GM20000 (cell line): Measurements from ENCODE around the gene RARA.

Source experiments
- DNase-seq: peaks from one replicate; pipeline ENCODE4 v3.0.0; 2012; ENCODE audit warnings: low spot score
- CTCF ChIP-seq: IDR thresholded peaks from 2 replicates; pipeline ENCODE4 v1.5.1; 2012; ENCODE audit warnings: mild to moderate bottlenecking, control low read depth; ENCODE audit errors: extremely low read depth, missing control alignments

RARA gene

GRCh38 chr17:40349477-40349894 lies 40.5 kb downstream of the RARA start:
- no peak for TF ChIP-seq CTCF
- DNase-seq: no peak

- no peak for DNase-seq
- no peak for TF ChIP-seq CTCF
Observed at GRCh38 chr17:40349895-40350688, 41.1 kb downstream of the RARA start.

GRCh38 chr17:40350689-40351358 lies 41.8 kb downstream of the RARA start:
- no peak for DNase-seq
- no peak for TF ChIP-seq CTCF

GRCh38 chr17:40351359-40352236 lies 42.6 kb downstream of the RARA start:
- TF ChIP-seq CTCF: no peak
- no peak for DNase-seq

- DNase-seq: no peak
- TF ChIP-seq CTCF: no peak
Observed at GRCh38 chr17:40352237-40352778, 43.3 kb downstream of the RARA start.

- no peak for TF ChIP-seq CTCF
- DNase-seq: no peak
Observed at GRCh38 chr17:40352779-40353394, 43.9 kb downstream of the RARA start.
